ENCODE results near the gene TRPC3.

- TF ChIP-seq YY1 (IDR thresholded peaks at IDR 0.05; ENCODE audit: insufficient read depth, insufficient read length) (no peak), ZNF274 (IDR thresholded peaks at IDR 0.05; ENCODE audit: low read depth, low read length) (no peak)
These were observed 13.1 kb upstream of the TRPC3 start for GRCh38 chr4:121964958-121965357.
